ENCODE results near the gene NEK11. TPM values are rescaled to one million over a fixed set of nuclear protein-coding genes. Genes with fewer than 3 reads are reported as not detected.

The NEK11 gene
- total RNA-seq, 1 donor from 2014 or later = 9.6 TPM

DNA sequence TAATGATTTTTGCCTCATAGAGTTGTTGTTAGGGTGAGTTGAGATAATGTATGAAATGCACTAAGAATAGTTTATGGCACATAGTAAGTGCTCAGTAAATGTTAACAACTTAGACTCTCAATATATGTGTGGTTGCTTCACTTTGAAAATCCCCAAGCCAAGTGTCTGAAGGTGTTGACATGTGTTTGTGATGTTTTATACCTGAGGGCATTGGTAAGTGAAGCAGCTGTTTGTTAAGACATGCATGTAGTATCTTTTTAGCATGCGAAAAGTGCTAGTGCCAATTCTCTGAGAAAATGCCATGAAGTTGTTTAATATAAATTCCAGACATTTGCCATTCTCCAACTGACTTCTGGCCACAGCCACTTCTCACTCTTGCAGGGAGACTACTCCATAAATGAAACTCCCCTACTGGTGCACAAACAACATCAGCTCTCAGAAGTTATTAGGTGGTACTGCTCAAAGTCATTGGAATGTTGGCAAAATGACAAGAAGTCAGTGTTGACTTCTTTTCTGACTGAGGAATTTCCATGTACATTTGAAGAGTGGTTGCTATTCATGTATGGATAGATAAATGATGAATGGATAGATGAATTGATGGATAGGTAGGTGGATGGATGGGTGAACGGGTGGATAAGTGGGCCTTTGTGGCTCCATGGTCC is 251.3 kb downstream of the NEK11 start:
- Mint-ChIP-seq H3K27me3 (ENCODE audit: unreplicated experiment) (no peaks in the 10 kb centered on the region), H3K9me3 (ENCODE audit: unreplicated experiment) (no peaks in the 10 kb centered on the region), H3K36me3 (ENCODE audit: low read depth, unreplicated experiment) (no peaks in the 10 kb centered on the region), H3K27ac (ENCODE audit: unreplicated experiment) (no peak overlapping the region), H3K4me3 (ENCODE audit: unreplicated experiment) (no peak overlapping the region), H3K4me1 (ENCODE audit: unreplicated experiment) (no peaks in the 10 kb centered on the region)
- no peak for TF ChIP-seq CTCF (IDR thresholded peaks at IDR 0.05; ENCODE audit: unreplicated experiment)
- DNase-seq (ENCODE audit: low spot score) = no peak

DNA sequence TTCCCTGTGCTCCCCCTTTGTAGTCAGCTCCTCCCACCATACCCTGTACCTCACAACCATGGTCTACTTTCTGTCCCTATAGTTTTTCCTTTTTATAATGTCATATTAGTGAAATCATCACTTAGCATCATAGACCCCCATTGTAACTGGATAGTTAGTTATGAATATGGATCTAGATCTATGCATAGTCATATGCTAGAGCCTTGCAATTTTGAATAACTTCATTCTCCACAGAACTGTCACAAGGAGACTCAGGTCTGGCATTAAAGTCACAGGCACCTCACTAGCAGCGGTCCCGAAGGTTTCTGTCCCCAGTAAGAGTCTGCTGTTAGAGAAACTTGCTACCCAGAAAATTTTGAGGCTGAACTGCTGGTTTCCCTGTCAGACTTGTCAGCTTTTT is 252.9 kb downstream of the NEK11 start:
- H3K9me3 Mint-ChIP-seq (ENCODE audit: unreplicated experiment) = no peaks in the 10 kb centered on the region
- no peak overlapping the region for H3K4me3 Mint-ChIP-seq (ENCODE audit: unreplicated experiment)
- H3K27me3 Mint-ChIP-seq (ENCODE audit: unreplicated experiment) = no peaks in the 10 kb centered on the region
- no peak overlapping the region for H3K27ac Mint-ChIP-seq (ENCODE audit: unreplicated experiment)
- no peak for TF ChIP-seq CTCF (IDR thresholded peaks at IDR 0.05; ENCODE audit: unreplicated experiment)
- H3K36me3 Mint-ChIP-seq (ENCODE audit: low read depth, unreplicated experiment) = no peaks in the 10 kb centered on the region
- DNase-seq (ENCODE audit: low spot score) = no peak
- H3K4me1 Mint-ChIP-seq (ENCODE audit: unreplicated experiment) = no peaks in the 10 kb centered on the region

DNA sequence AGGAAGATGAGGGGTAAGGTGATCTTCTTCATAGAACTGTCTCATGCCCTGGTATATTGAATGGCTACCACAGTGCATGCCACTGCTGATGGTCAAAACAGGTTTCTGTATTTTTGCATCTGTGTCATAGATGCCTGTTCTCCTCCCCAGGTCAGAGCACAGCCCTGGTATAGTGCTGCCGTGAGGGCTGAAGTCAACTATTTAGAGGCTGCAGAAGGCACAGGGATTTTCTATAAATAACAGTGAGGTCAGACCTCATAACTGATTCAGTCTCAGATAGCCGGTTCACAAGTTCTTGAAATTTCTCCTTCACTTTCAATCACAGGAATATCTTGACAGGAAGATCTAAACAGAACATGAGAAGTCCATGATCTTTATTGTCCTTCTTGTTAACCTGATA is 255.7 kb downstream of the NEK11 start:
- DNase-seq (ENCODE audit: low spot score) = no peak
- Mint-ChIP-seq H3K4me3 (ENCODE audit: unreplicated experiment) (no peak overlapping the region), H3K27ac (ENCODE audit: unreplicated experiment) (no peak overlapping the region), H3K36me3 (ENCODE audit: low read depth, unreplicated experiment) (no peaks in the 10 kb centered on the region), H3K4me1 (ENCODE audit: unreplicated experiment) (no peaks in the 10 kb centered on the region), H3K27me3 (ENCODE audit: unreplicated experiment) (no peaks in the 10 kb centered on the region), H3K9me3 (ENCODE audit: unreplicated experiment) (no peaks in the 10 kb centered on the region)
- TF ChIP-seq CTCF (IDR thresholded peaks at IDR 0.05; ENCODE audit: unreplicated experiment) = no peak

DNA sequence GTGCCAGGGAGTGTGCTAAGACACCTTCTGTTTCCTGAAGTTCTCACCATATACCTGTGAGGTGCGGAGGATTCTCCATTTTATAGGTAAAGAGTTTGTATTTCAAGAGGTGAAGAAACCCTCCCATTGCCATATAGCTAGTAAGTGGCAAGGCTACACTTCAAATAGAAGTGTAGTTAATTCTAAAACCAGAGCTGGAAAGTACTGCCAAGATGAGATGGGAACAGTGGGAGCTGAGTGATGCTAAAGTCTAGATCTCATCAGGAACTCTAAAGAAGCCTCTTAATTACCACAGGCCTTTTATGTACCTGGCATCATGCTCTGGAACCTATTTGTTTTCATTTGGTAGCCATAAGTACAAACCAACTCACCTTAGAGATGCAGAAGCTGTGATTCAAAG is 256.3 kb downstream of the NEK11 start:
- H3K27me3 Mint-ChIP-seq (ENCODE audit: unreplicated experiment) = no peaks in the 10 kb centered on the region
- no peak overlapping the region for H3K4me3 Mint-ChIP-seq (ENCODE audit: unreplicated experiment)
- H3K36me3 Mint-ChIP-seq (ENCODE audit: low read depth, unreplicated experiment) = no peaks in the 10 kb centered on the region
- no peak for DNase-seq (ENCODE audit: low spot score)
- no peaks in the 10 kb centered on the region for H3K4me1 Mint-ChIP-seq (ENCODE audit: unreplicated experiment)
- no peak overlapping the region for H3K27ac Mint-ChIP-seq (ENCODE audit: unreplicated experiment)
- H3K9me3 Mint-ChIP-seq (ENCODE audit: unreplicated experiment) = no peaks in the 10 kb centered on the region
- TF ChIP-seq CTCF (IDR thresholded peaks at IDR 0.05; ENCODE audit: unreplicated experiment) = no peak

GRCh38 chr3:131283862-131284261 is 257.2 kb downstream of the NEK11 start:
- DNase-seq (ENCODE audit: low spot score) = no peak
- no peaks in the 10 kb centered on the region for H3K27me3 Mint-ChIP-seq (ENCODE audit: unreplicated experiment)
- no peak overlapping the region for H3K4me3 Mint-ChIP-seq (ENCODE audit: unreplicated experiment)
- no peak overlapping the region for H3K27ac Mint-ChIP-seq (ENCODE audit: unreplicated experiment)
- no peaks in the 10 kb centered on the region for H3K9me3 Mint-ChIP-seq (ENCODE audit: unreplicated experiment)
- no peaks in the 10 kb centered on the region for H3K4me1 Mint-ChIP-seq (ENCODE audit: unreplicated experiment)
- H3K36me3 Mint-ChIP-seq (ENCODE audit: low read depth, unreplicated experiment) = no peaks in the 10 kb centered on the region
- TF ChIP-seq CTCF (IDR thresholded peaks at IDR 0.05; ENCODE audit: unreplicated experiment) = no peak

Measured in endothelial cell (in vitro differentiated cells).